NCI-H187 treated with DMSO at 0.1 percent for 48 hours (cell line): ENCODE results near the gene ANO9.
"Not testable (repeated sequence)": the region's sequence is repeated elsewhere in the genome, so short reads cannot be mapped to it uniquely, and the experiment has no call there.

Experiments
- DNase-seq: peaks from one replicate; lab custom pipeline; 2025; lab: John Stamatoyannopoulos, UW

Gene ANO9

GRCh38 chr11:415640-416041 is 26.2 kb downstream of the ANO9 start:
- DNase-seq: no peak

- no peak for DNase-seq
Measured at GRCh38 chr11:414318-414857, 27.4 kb downstream of the ANO9 start.

GRCh38 chr11:413120-414081 is 28.4 kb downstream of the ANO9 start:
- no peak for DNase-seq

DNA sequence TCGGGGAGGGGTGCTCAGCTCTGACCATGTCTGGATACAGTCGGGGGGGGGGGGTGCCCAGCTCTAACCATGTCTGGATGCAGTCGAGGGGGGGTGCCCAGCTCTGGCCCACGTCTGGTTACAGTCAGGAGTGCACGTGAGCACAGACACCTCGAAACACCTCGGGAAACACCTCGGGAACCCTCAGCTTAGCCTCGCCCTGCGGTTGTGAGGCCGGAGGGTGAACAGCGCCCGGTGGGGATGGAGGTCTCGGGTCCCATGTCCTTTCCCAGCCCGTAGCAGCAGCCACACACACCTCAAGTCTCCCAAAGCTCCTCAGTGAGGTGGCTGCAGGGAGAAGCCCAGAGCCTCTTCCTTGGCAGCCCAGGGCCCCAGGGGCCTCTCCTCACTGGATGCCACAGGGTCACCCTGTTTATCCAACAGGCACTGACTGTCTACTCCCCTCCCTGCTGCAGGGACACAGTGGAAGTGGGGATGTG is 29.1 kb downstream of the ANO9 start:
- DNase-seq: no peak

DNA sequence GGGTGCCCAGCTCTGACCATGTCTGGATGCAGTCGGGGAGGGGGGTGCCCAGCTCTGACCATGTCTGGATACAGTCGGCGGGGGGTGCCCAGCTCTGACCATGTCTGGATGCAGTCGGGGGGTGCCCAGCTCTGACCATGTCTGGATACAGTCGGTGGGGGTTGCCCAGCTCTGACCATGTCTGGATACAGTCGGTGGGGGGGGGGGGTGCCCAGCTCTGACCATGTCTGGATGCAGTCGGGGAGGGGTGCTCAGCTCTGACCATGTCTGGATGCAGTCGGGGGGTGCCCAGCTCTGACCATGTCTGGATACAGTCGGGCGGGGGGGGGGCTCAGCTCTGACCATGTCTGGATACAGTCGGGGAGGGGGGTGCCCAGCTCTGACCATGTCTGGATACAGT is 30.3 kb downstream of the ANO9 start:
- not testable (repeated sequence) for DNase-seq

DNA sequence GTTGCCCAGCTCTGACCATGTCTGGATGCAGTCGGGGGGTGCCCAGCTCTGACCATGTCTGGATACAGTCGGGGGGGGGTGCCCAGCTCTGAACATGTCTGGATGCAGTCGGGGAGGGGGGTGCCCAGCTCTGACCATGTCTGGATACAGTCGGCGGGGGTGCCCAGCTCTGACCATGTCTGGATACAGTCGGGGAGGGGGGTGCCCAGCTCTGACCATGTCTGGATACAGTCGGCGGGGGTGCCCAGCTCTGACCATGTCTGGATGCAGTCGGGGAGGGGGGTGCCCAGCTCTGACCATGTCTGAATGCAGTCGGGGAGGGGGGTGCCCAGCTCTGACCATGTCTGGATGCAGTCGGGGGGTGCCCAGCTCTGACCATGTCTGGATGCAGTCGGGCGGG is 31.1 kb downstream of the ANO9 start:
- DNase-seq: not testable (repeated sequence)

DNA sequence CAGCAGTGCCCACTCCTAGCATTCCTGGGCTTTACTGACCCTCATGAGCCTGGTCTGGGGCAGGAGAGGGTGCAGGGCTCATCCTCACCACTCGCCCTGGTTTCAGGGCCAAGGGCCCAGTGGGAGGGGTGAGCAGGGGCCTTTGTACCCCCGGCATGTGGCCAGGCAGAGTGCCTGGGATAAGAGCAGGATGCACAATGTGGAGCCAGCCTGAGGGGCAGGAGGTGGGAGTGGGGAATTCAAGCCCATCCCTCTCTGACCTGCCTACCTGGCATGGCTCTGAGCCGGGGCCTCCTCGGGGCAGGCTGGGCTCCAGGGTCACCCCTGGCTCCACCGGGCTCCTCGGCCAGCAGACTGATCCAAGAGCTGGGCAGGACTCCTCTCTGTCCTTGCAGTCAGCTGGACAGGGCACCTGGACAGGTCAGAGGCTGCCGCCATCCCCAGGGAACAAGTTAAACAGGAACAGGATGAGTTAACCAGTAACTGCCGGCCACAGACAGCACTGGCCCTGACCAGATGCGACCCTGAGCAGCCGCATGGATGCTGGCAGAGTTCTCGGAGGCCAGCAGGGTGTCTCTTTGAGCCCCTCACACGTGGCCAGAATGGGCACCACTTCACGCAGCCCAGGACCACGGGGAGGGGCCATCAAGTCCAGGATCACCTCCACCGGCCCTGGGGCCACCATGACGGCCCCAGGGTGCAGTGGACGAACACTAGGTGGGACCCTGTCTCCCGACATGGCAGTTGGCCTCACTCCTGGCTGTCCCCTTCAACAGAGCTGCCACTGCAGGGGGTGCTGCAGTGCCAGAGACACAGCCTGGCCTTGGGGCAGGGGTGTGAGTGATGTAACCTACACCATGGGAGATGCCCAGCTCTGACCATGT is 32.0 kb downstream of the ANO9 start:
- DNase-seq: no peak

DNA sequence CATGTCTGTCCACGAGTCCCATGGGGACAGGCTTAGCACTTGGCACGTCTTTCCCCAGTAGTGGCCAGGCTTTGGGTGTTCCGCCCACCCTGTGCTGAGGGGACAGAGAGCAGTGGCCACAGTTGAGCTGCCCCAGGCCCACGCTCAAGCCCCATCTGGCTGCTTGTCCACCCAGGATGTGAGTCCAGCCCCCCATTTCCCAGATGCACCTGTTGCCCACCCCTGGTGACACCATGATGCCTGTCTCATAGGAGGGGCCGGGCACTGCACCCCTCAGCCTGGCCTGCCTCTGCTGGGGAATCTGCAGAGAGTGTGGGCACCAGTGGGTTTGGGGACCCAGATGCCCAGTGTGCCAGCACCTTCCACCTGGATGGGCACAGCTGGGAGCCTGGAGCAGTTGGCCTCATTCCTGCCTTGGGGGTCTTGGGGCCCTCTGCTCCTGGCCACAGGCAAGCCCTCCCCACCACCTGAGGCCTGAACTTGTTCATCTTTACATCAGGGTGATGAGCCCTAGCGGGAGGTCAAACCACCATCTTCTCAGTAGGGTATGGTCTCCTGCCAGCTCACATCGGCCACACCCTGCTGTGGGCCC is 32.7 kb downstream of the ANO9 start:
- DNase-seq: no peak

DNA sequence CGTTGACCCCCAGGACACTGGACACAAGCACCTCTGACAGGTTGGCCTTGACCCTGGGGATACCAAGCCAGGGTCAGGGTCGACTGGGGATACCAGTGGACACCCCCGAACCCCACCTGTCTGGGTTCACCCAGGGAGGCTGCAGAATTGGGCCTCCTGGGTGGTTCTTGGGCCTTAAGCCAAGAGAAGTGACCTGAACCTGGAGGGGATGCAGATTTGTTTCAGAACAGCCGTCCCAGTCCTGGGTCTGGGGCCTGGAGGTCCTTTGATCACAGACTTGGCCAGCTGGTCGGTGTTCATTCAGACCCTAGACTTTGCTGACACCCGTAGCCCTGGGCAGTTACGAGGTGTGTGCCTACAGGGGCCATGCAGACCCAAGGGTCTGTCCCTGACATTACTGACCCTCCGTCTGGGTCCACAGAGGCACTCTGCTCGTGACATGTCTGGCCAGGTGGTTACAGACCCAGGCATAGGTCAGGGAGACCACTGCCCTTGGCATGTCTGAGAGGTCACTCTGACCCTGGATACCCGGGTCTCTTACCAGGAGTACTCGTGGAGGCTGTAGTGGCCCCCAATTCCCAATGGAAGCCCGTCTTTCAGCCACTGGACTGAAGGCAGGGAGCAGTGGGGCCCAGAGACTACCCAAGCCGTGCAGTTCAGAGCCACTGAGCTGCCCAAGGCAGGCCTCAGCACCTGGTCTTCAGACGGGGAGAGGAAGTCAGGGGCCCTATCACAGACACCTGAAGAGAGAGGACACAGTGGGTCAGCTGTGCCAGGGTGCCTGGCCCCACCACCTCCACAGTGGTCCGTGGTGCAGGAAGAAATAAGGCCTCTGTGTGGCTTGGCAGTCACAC is 33.4 kb downstream of the ANO9 start:
- no peak for DNase-seq

DNA sequence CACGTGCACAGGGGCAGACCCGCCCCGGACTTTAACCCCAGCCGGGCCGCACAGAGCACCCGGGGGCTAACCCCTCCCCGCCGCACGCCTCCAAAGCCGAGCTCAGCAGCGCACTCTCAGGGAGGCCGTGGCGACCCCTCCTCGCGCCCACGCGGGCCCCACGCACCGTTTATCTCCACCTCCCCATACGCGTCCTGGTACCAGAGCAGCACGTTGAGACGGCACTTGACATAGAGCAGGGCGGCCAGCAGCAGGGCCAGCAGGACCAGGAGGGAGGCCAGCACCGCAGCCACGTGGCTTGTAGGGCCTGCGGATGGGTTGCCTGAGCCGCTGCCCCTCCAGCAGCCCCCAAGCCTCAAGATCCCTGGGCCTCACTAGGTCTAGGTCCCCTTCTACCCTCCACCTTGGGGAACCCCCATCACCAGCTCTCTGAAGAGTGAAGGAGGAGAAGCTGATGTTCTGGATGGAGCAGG is 34.1 kb downstream of the ANO9 start:
- no peak for DNase-seq

GRCh38 chr11:406796-407650 is 34.8 kb downstream of the ANO9 start:
- no peak for DNase-seq

GRCh38 chr11:405954-406795 is 35.6 kb downstream of the ANO9 start:
- DNase-seq: no peak

DNA sequence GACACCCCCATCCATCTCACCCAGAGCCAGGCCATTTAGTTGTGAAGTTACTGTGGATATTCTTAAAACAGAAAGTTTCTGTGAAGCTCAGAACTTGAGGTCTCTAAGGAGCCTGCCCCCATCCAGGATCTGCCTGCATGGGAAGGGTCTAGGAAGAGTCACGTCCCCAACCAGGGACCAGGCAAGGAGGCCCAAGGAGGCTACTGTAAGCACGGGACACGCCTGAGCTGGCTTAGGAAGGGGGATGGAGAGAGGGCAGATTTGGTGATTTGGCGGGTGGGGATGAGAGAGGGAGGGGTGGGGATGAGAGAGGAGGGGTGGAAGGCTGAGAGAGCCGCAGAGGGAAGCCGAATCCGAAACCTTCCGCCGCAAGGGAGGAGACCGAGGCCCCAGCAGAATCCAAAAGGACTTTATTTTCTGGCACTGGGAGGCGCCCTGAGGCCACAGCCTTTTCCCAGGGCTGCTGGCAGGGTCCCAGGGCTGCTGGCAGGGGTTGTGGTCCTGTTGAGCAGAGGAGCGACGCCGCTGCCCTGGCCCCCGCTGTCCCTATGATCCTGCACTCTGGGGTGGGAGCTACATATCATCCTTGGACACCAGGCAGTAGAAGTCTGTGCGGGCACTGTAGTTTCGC is 36.4 kb downstream of the ANO9 start:
- DNase-seq: no peak

GRCh38 chr11:404551-405264 is 37.1 kb downstream of the ANO9 start:
- DNase-seq: no peak

GRCh38 chr11:403761-404431 is 37.9 kb downstream of the ANO9 start:
- no peak for DNase-seq

- DNase-seq: no peak
Measured at GRCh38 chr11:403021-403760, 38.6 kb downstream of the ANO9 start.

- DNase-seq: not testable (repeated sequence)
Measured at GRCh38 chr11:401196-401595, 40.6 kb downstream of the ANO9 start.
